ENCODE data around the gene SFT2D3.
"Not testable (repeated sequence)": the region's sequence is repeated elsewhere in the genome, so short reads cannot be mapped to it uniquely, and the experiment has no call there.

Gene SFT2D3

GRCh38 chr2:127712999-127713398 lies 11.7 kb downstream of the SFT2D3 start:
- DNase-seq = no peak

GRCh38 chr2:127713562-127713961 lies 12.3 kb downstream of the SFT2D3 start:
- DNase-seq = no peak

- no peak for DNase-seq
These were observed 14.6 kb downstream of the SFT2D3 start for GRCh38 chr2:127715778-127716449.

- DNase-seq = no peak
These were observed 17.0 kb downstream of the SFT2D3 start for GRCh38 chr2:127718271-127718670.

GRCh38 chr2:127719301-127720218 lies 18.3 kb downstream of the SFT2D3 start:
- DNase-seq = no peak

- no peak for DNase-seq
These were observed 20.1 kb downstream of the SFT2D3 start for GRCh38 chr2:127721311-127721977.

- DNase-seq = no peak
These were observed 20.7 kb downstream of the SFT2D3 start for GRCh38 chr2:127721978-127722355.

- no peak for DNase-seq
These were observed 21.5 kb downstream of the SFT2D3 start for GRCh38 chr2:127722807-127723206.

GRCh38 chr2:127726158-127726880 lies 25.0 kb downstream of the SFT2D3 start:
- no peak for DNase-seq

- DNase-seq = no peak
These were observed 32.0 kb downstream of the SFT2D3 start for GRCh38 chr2:127733113-127733815.

- no peak for DNase-seq
These were observed 32.7 kb downstream of the SFT2D3 start for GRCh38 chr2:127733816-127734537.

- DNase-seq = no peak
These were observed 33.7 kb downstream of the SFT2D3 start for GRCh38 chr2:127735044-127735443.

- no peak for DNase-seq
These were observed 34.5 kb downstream of the SFT2D3 start for GRCh38 chr2:127735537-127736399.

GRCh38 chr2:127737892-127738291 lies 36.6 kb downstream of the SFT2D3 start:
- DNase-seq = no peak

- DNase-seq = no peak
These were observed 38.5 kb downstream of the SFT2D3 start for GRCh38 chr2:127739800-127740199.

- DNase-seq = no peak
These were observed 39.5 kb downstream of the SFT2D3 start for GRCh38 chr2:127740665-127741288.

- DNase-seq = no peak
These were observed 42.3 kb downstream of the SFT2D3 start for GRCh38 chr2:127743477-127744026.

- DNase-seq = no peak
These were observed 46.3 kb downstream of the SFT2D3 start for GRCh38 chr2:127747621-127748020.

GRCh38 chr2:127749537-127749936 lies 48.2 kb downstream of the SFT2D3 start:
- DNase-seq = not testable (repeated sequence)

- no peak for DNase-seq
These were observed 52.1 kb downstream of the SFT2D3 start for GRCh38 chr2:127753374-127753773.

Measured in NCI-H510A treated with DMSO at 0.1 percent for 48 hours (cell line).